ENCODE measurements around the gene ATF7IP2. TPM values are rescaled to one million over a fixed set of nuclear protein-coding genes. Genes with fewer than 3 reads are reported as not detected.

The ATF7IP2 gene
- total RNA-seq, 2 experiments from 2014 or later = 28.4 to 34.5 TPM

- Histone ChIP-seq H3K4me3 (ENCODE audit: low read depth, low read length, poor library complexity, severe bottlenecking) (no peak overlapping the region), H3K27ac (ENCODE audit: low read depth, low read length, poor library complexity, severe bottlenecking) (no peak overlapping the region), H3K36me3 (ENCODE audit: insufficient read depth, low read length) (no peaks in the 10 kb centered on the region), H3K4me1 (ENCODE audit: insufficient read depth, low read length, poor library complexity, severe bottlenecking) (no peaks in the 10 kb centered on the region), H3K9me3 (ENCODE audit: low read length) (no peaks in the 10 kb centered on the region), H3K9me2 (ENCODE audit: insufficient read depth, low read length) (no peaks in the 10 kb centered on the region), H3K79me2 (ENCODE audit: insufficient read depth, low read depth, low read length) (no peaks in the 10 kb centered on the region), H4K20me1 (ENCODE audit: insufficient read depth, low read length) (no peaks in the 10 kb centered on the region), H3K4me2 (ENCODE audit: low read length) (no peak overlapping the region), H2AFZ (ENCODE audit: low read length) (no peak overlapping the region)
- ChIA-PET CTCF (ENCODE audit: unreplicated experiment) (no interaction called here), POLR2A (no interaction called here)
- BruUV-seq (replicated peaks) = no TSS peak
- TF ChIP-seq, protein P1, sequence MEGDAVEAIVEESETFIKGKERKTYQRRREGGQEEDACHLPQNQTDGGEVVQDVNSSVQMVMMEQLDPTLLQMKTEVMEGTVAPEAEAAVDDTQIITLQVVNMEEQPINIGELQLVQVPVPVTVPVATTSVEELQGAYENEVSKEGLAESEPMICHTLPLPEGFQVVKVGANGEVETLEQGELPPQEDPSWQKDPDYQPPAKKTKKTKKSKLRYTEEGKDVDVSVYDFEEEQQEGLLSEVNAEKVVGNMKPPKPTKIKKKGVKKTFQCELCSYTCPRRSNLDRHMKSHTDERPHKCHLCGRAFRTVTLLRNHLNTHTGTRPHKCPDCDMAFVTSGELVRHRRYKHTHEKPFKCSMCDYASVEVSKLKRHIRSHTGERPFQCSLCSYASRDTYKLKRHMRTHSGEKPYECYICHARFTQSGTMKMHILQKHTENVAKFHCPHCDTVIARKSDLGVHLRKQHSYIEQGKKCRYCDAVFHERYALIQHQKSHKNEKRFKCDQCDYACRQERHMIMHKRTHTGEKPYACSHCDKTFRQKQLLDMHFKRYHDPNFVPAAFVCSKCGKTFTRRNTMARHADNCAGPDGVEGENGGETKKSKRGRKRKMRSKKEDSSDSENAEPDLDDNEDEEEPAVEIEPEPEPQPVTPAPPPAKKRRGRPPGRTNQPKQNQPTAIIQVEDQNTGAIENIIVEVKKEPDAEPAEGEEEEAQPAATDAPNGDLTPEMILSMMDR (conservative IDR thresholded peaks at IDR 0.05; ENCODE audit: low read length) = no peak
- no peak for TF ChIP-seq EZH2phosphoT487 (IDR thresholded peaks at IDR 0.05; ENCODE audit: borderline replicate concordance, low read depth, low read length)
- no peak for DNase-seq (ENCODE audit: low spot score)
- intact Hi-C loops (cut with micrococcal nuclease; ENCODE audit: unreplicated experiment) = no loop called here
These were observed 142.8 kb downstream of the ATF7IP2 start for GRCh38 chr16:10528635-10529034.

GRCh38 chr16:10529895-10530669 lies 144.2 kb downstream of the ATF7IP2 start:
- no peak overlapping the region for H3K4me2 ChIP-seq (ENCODE audit: low read length)
- H3K4me3 ChIP-seq (ENCODE audit: low read depth, low read length, poor library complexity, severe bottlenecking) = no peak overlapping the region
- BruUV-seq (replicated peaks) = no TSS peak
- H3K79me2 ChIP-seq (ENCODE audit: insufficient read depth, low read depth, low read length) = no peaks in the 10 kb centered on the region
- no peaks in the 10 kb centered on the region for H3K4me1 ChIP-seq (ENCODE audit: insufficient read depth, low read length, poor library complexity, severe bottlenecking)
- no peaks in the 10 kb centered on the region for H3K9me2 ChIP-seq (ENCODE audit: insufficient read depth, low read length)
- ChIA-PET CTCF (ENCODE audit: unreplicated experiment) (no interaction called here), POLR2A (interaction anchor here (0.5 kb wide), 1 partner anchor 10 kb away, joined by 3 read pairs; no protein-coding TSS in a partner anchor)
- DNase-seq (ENCODE audit: low spot score) = no peak
- intact Hi-C loops (cut with micrococcal nuclease; ENCODE audit: unreplicated experiment) = no loop called here
- no peaks in the 10 kb centered on the region for H3K9me3 ChIP-seq (ENCODE audit: low read length)
- no peak overlapping the region for H2AFZ ChIP-seq (ENCODE audit: low read length)
- no peaks in the 10 kb centered on the region for H4K20me1 ChIP-seq (ENCODE audit: insufficient read depth, low read length)
- TF ChIP-seq, protein P1 (conservative IDR thresholded peaks at IDR 0.05; ENCODE audit: low read length) = no peak
- TF ChIP-seq EZH2phosphoT487 (IDR thresholded peaks at IDR 0.05; ENCODE audit: borderline replicate concordance, low read depth, low read length) = no peak
- H3K27ac ChIP-seq (ENCODE audit: low read depth, low read length, poor library complexity, severe bottlenecking) = no peak overlapping the region
- H3K36me3 ChIP-seq (ENCODE audit: insufficient read depth, low read length) = no peaks in the 10 kb centered on the region

- no TSS peak for BruUV-seq (replicated peaks)
These were observed 144.8 kb downstream of the ATF7IP2 start for GRCh38 chr16:10530685-10531084.

More at GRCh38 chr16:10530685-10531084, 144.8 kb downstream of the ATF7IP2 start:
- TF ChIP-seq EZH2phosphoT487 (IDR thresholded peaks at IDR 0.05; ENCODE audit: borderline replicate concordance, low read depth, low read length) = no peak
- TF ChIP-seq, protein P1 (conservative IDR thresholded peaks at IDR 0.05; ENCODE audit: low read length) = no peak
- intact Hi-C loops (cut with micrococcal nuclease; ENCODE audit: unreplicated experiment) = no loop called here
- H3K4me1 ChIP-seq (ENCODE audit: insufficient read depth, low read length, poor library complexity, severe bottlenecking) = no peaks in the 10 kb centered on the region
- no peaks in the 10 kb centered on the region for H3K9me2 ChIP-seq (ENCODE audit: insufficient read depth, low read length)
- H4K20me1 ChIP-seq (ENCODE audit: insufficient read depth, low read length) = no peaks in the 10 kb centered on the region
- H3K4me3 ChIP-seq (ENCODE audit: low read depth, low read length, poor library complexity, severe bottlenecking) = no peak overlapping the region
- no peaks in the 10 kb centered on the region for H3K36me3 ChIP-seq (ENCODE audit: insufficient read depth, low read length)
- no peak overlapping the region for H2AFZ ChIP-seq (ENCODE audit: low read length)
- H3K79me2 ChIP-seq (ENCODE audit: insufficient read depth, low read depth, low read length) = no peaks in the 10 kb centered on the region
- ChIA-PET CTCF (ENCODE audit: unreplicated experiment) (no interaction called here), POLR2A (no interaction called here)
- no peaks in the 10 kb centered on the region for H3K9me3 ChIP-seq (ENCODE audit: low read length)
- no peak overlapping the region for H3K4me2 ChIP-seq (ENCODE audit: low read length)
- no peak overlapping the region for H3K27ac ChIP-seq (ENCODE audit: low read depth, low read length, poor library complexity, severe bottlenecking)
- DNase-seq (ENCODE audit: low spot score) = no peak
